ENCODE data around the gene PHEX.
A peak's percentile ranks its signal among the peaks of the same experiment; 100 is the strongest.

PHEX gene

DNA sequence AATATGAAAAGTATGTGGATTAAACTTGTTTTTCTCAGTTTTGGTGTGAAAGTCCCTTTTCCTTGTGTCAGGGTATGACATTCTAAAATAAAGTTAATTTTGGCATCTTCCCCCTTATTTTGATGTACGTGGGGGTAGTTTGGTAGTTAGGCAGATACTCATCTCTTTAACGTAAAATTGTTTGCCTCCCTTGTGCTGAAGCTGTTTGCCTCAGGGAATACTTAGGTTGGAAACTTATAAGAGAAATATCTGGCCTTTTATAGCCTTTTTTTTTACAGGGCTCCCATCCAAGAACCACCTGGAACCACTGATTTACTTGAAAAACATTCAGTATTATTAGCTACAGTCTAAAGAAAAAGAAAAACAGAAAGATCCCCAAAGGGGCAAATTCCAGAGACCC lies 85.5 kb downstream of the PHEX start:
- TF ChIP-seq TAF1 (IDR thresholded peaks at IDR 0.05; ENCODE audit: borderline replicate concordance, insufficient read depth, low read length) = no peak
- no peak for TF ChIP-seq POLR2AphosphoS5 (IDR thresholded peaks at IDR 0.05; ENCODE audit: low read depth, low read length)
- TF ChIP-seq FOXP2 (optimal IDR thresholded peaks at IDR 0.05; ENCODE audit: borderline replicate concordance, extremely low read depth, extremely low read length, insufficient read depth) = no peak
- TF ChIP-seq, protein P1, sequence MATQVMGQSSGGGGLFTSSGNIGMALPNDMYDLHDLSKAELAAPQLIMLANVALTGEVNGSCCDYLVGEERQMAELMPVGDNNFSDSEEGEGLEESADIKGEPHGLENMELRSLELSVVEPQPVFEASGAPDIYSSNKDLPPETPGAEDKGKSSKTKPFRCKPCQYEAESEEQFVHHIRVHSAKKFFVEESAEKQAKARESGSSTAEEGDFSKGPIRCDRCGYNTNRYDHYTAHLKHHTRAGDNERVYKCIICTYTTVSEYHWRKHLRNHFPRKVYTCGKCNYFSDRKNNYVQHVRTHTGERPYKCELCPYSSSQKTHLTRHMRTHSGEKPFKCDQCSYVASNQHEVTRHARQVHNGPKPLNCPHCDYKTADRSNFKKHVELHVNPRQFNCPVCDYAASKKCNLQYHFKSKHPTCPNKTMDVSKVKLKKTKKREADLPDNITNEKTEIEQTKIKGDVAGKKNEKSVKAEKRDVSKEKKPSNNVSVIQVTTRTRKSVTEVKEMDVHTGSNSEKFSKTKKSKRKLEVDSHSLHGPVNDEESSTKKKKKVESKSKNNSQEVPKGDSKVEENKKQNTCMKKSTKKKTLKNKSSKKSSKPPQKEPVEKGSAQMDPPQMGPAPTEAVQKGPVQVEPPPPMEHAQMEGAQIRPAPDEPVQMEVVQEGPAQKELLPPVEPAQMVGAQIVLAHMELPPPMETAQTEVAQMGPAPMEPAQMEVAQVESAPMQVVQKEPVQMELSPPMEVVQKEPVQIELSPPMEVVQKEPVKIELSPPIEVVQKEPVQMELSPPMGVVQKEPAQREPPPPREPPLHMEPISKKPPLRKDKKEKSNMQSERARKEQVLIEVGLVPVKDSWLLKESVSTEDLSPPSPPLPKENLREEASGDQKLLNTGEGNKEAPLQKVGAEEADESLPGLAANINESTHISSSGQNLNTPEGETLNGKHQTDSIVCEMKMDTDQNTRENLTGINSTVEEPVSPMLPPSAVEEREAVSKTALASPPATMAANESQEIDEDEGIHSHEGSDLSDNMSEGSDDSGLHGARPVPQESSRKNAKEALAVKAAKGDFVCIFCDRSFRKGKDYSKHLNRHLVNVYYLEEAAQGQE (IDR thresholded peaks at IDR 0.05; ENCODE audit: insufficient read depth in 1 of 2, low read depth in 2 of 2, low read length in 2 of 2) = no peak
- TF ChIP-seq SIN3A (IDR thresholded peaks at IDR 0.05; ENCODE audit: borderline replicate concordance, insufficient read depth, low read length) = no peak

DNA sequence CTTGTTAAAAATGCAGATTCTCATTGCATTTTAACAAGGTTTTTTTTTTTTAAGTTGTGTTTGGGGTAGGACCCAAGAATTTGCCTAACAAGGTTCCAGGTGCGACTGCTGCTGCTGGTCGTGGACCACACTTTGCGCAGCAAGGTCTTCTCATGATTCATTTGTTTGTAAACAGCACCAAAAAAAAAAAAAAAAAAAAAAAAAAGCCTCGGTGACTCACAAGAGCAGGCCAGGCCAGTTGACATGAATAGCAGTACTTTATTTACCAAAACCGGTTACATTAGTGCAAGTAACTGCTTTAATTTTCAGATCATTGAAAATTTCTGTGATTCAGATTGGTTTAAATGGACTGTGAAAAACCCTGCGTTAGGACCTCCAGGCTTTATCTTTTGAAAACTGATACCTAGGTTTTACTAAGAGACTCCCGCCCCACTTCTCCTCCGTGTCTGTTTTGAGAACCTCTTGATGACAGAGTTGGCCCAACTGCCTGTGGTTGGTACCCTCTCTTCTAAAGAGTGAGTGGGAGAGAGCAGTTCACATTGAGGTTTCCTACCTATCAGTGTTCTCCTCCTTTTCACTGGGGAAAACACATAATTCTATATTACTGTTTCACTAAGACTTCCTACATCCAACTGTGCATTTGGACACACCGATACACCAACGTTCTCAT lies 86.2 kb downstream of the PHEX start:
- peak; percentile 43 for TF ChIP-seq FOXP2 (optimal IDR thresholded peaks at IDR 0.05; ENCODE audit: borderline replicate concordance, extremely low read depth, extremely low read length, insufficient read depth)
- no peak for TF ChIP-seq TAF1 (IDR thresholded peaks at IDR 0.05; ENCODE audit: borderline replicate concordance, insufficient read depth, low read length)
- TF ChIP-seq, protein P1 (IDR thresholded peaks at IDR 0.05; ENCODE audit: insufficient read depth in 1 of 2, low read depth in 2 of 2, low read length in 2 of 2) = no peak
- TF ChIP-seq POLR2AphosphoS5 (IDR thresholded peaks at IDR 0.05; ENCODE audit: low read depth, low read length) = no peak

DNA sequence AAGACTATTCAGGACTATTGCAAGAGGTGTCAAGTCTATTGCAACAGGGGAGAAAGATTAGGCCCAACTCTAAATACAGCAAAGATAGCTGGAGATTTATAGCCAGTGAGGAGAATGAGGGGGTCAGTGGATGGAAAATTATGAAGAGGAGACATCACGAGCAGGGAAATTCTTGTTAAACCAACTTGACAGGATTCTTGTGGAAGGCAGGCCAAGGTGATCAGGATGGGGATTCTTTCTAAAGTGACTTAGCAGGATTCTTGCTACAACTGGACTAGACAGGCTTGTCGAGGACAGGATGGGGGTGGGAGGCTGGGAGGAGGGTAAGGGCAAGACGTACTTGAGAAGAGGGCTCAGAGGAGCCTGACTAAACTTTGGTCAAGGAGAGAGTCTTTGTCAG lies 89.0 kb downstream of the PHEX start:
- TF ChIP-seq TAF1 (IDR thresholded peaks at IDR 0.05; ENCODE audit: borderline replicate concordance, insufficient read depth, low read length) (no peak), SIN3A (IDR thresholded peaks at IDR 0.05; ENCODE audit: borderline replicate concordance, insufficient read depth, low read length) (no peak)
- TF ChIP-seq, protein P1 (IDR thresholded peaks at IDR 0.05; ENCODE audit: insufficient read depth in 1 of 2, low read depth in 2 of 2, low read length in 2 of 2) = no peak

DNA sequence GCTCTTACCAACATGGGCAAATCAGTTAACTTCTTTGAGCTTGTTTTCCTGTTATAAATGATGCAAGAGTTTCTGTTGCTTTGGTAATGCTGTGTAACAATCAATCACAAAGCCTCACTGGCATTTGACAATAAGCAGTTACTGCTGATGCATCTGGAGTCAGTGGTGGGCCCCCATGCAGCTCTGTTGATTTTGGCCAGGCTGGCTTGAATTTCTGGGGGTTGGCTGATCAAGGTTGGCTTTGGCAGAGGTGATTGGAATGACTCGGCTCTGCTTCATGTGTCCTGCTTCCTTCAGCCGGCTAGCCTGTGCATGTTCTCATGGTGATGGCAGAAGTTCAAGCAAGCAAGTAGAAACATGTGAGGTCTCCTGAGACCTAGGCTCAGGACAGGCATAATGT lies 90.4 kb downstream of the PHEX start:
- TF ChIP-seq, protein P1 (IDR thresholded peaks at IDR 0.05; ENCODE audit: insufficient read depth in 1 of 2, low read depth in 2 of 2, low read length in 2 of 2) = no peak
- TF ChIP-seq TAF1 (IDR thresholded peaks at IDR 0.05; ENCODE audit: borderline replicate concordance, insufficient read depth, low read length) = no peak
- no peak for TF ChIP-seq FOXP2 (optimal IDR thresholded peaks at IDR 0.05; ENCODE audit: borderline replicate concordance, extremely low read depth, extremely low read length, insufficient read depth)
- TF ChIP-seq POLR2AphosphoS5 (IDR thresholded peaks at IDR 0.05; ENCODE audit: low read depth, low read length) = no peak
- no peak for TF ChIP-seq SIN3A (IDR thresholded peaks at IDR 0.05; ENCODE audit: borderline replicate concordance, insufficient read depth, low read length)

DNA sequence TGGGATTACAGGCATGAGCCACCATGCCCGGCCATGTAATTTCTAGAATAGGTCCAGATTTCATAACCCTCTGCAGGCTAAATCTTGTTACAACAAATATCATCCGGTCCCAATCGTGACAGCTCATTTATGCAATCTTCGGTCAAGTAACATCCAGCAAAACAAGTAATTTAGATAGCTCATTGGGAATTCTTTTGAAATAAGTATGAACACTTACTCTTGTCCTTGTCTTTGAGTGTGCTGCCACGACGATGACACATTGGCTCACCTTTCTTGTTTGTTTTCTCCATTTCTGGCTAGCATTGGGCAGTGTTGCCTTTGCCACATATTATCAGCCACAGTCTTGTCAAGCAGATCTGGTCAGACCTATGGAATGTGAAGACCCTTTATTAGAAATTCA lies 92.0 kb downstream of the PHEX start:
- no peak for TF ChIP-seq FOXP2 (optimal IDR thresholded peaks at IDR 0.05; ENCODE audit: borderline replicate concordance, extremely low read depth, extremely low read length, insufficient read depth)
- TF ChIP-seq POLR2AphosphoS5 (IDR thresholded peaks at IDR 0.05; ENCODE audit: low read depth, low read length) = no peak
- no peak for TF ChIP-seq SIN3A (IDR thresholded peaks at IDR 0.05; ENCODE audit: borderline replicate concordance, insufficient read depth, low read length)
- TF ChIP-seq TAF1 (IDR thresholded peaks at IDR 0.05; ENCODE audit: borderline replicate concordance, insufficient read depth, low read length) = no peak
- TF ChIP-seq, protein P1 (IDR thresholded peaks at IDR 0.05; ENCODE audit: insufficient read depth in 1 of 2, low read depth in 2 of 2, low read length in 2 of 2) = no peak
